Mesenchymal stem cell (in vitro differentiated cells and primary cell): Measurements from ENCODE around the gene UBE2E2.

Experiments used
- DNase-seq: peaks from one replicate; pipeline ENCODE4 v3.0.0-alpha.2; 2013
- H2AFZ ChIP-seq: one replicate; pipeline ENCODE4 v1.6.1; 2013; ENCODE audit warnings: low read depth, mild to moderate bottlenecking, control low read depth, inconsistent platforms, low read length, moderate library complexity
- H2AK5ac ChIP-seq: 2 replicates; pipeline ENCODE4 v1.6.1; 2013; ENCODE audit warnings: low read length, moderate library complexity, mild to moderate bottlenecking, inconsistent platforms; ENCODE audit not compliant: severe bottlenecking
- H2BK120ac ChIP-seq: one replicate; pipeline ENCODE4 v1.6.1; 2013; ENCODE audit warnings: low read depth, mild to moderate bottlenecking, inconsistent platforms, low read length, moderate library complexity
- H2BK12ac ChIP-seq, 2 experiments: one replicate each; pipeline ENCODE4 v1.6.1; 2013; ENCODE audit warnings: inconsistent platforms in 2 of 2, low read length in 2 of 2, mild to moderate bottlenecking in 2 of 2, moderate library complexity in 2 of 2, control low read depth in 1 of 2
- H2BK15ac ChIP-seq: one replicate; pipeline ENCODE4 v1.6.1; 2013; ENCODE audit warnings: mild to moderate bottlenecking, low read depth, inconsistent platforms; ENCODE audit not compliant: poor library complexity, severe bottlenecking
- H2BK5ac ChIP-seq: 2 replicates; pipeline ENCODE4 v1.6.1; 2013; ENCODE audit warnings: low read depth, mild to moderate bottlenecking, low read length, control low read depth, inconsistent platforms; ENCODE audit not compliant: poor library complexity, severe bottlenecking
- H3K14ac ChIP-seq, 2 experiments: one replicate each; pipeline ENCODE4 v1.6.1; 2013; ENCODE audit warnings: inconsistent platforms in 2 of 2, low read length in 2 of 2, control low read depth in 1 of 2, mild to moderate bottlenecking in 1 of 2, moderate library complexity in 1 of 2
- H3K18ac ChIP-seq, 2 experiments: one replicate each; pipeline ENCODE4 v1.6.1; 2013; ENCODE audit warnings: inconsistent platforms in 2 of 2, low read length in 2 of 2, control low read depth in 1 of 2, low read depth in 1 of 2, mild to moderate bottlenecking in 1 of 2
- H3K23ac ChIP-seq, 2 experiments: one replicate each; pipeline ENCODE4 v1.6.1; 2013; ENCODE audit warnings: inconsistent platforms in 2 of 2, low read length in 2 of 2, mild to moderate bottlenecking in 2 of 2, moderate library complexity in 2 of 2, control low read depth in 1 of 2
- H3K27ac ChIP-seq: 2 replicates; pipeline ENCODE4 v1.5.1; 2013; ENCODE audit warnings: mild to moderate bottlenecking, moderate library complexity, low read length, control low read depth, inconsistent platforms; ENCODE audit not compliant: poor library complexity, severe bottlenecking
- H3K27me3 ChIP-seq, 2 experiments: 2 replicates each; pipeline versions ENCODE4 v1.6.1 to v1.7.0; 2013; ENCODE audit warnings: low read length in 2 of 2, mild to moderate bottlenecking in 2 of 2, moderate library complexity in 2 of 2, control low read depth in 1 of 2, inconsistent platforms in 1 of 2; ENCODE audit not compliant: control insufficient read depth in 1 of 2, insufficient read depth in 1 of 2
- H3K36me3 ChIP-seq, 2 experiments: 2 replicates each; pipeline versions ENCODE4 v1.6.1 to v1.7.0; 2013; ENCODE audit warnings: low read length in 2 of 2, control low read depth in 1 of 2, inconsistent platforms in 1 of 2, low read depth in 1 of 2, mild to moderate bottlenecking in 1 of 2; ENCODE audit not compliant: insufficient read depth in 2 of 2, control insufficient read depth in 1 of 2
- H3K4ac ChIP-seq, 2 experiments: one replicate each; pipeline ENCODE4 v1.6.1; 2013; ENCODE audit warnings: inconsistent platforms in 2 of 2, low read length in 2 of 2, mild to moderate bottlenecking in 2 of 2, moderate library complexity in 2 of 2, control low read depth in 1 of 2, low read depth in 1 of 2
- H3K4me1 ChIP-seq: 2 replicates; pipeline ENCODE4 v1.6.1; 2013; ENCODE audit warnings: low read depth, low read length, control low read depth; ENCODE audit not compliant: control insufficient read depth, insufficient read depth
- H3K4me2 ChIP-seq: 2 replicates; pipeline ENCODE4 v1.6.1; 2013; ENCODE audit warnings: low read length, mild to moderate bottlenecking, inconsistent platforms; ENCODE audit not compliant: poor library complexity, severe bottlenecking
- H3K4me3 ChIP-seq, 2 experiments: 2 replicates each; pipeline versions ENCODE4 v1.5.1 to v1.7.0; 2013; ENCODE audit warnings: low read length in 2 of 2, mild to moderate bottlenecking in 2 of 2, control low read depth in 1 of 2, low read depth in 1 of 2; ENCODE audit not compliant: insufficient read depth in 1 of 2
- H3K79me1 ChIP-seq: replicated peaks from 2 replicates; pipeline ENCODE4 v1.6.1; 2013; ENCODE audit warnings: mild to moderate bottlenecking, control low read depth, low read length, inconsistent platforms; ENCODE audit not compliant: poor library complexity, severe bottlenecking
- H3K9ac ChIP-seq: 2 replicates; pipeline ENCODE4 v1.7.0; 2013; ENCODE audit warnings: mild to moderate bottlenecking, low read length, moderate library complexity
- H3K9me3 ChIP-seq: 2 replicates; pipeline ENCODE4 v1.7.0; 2013; ENCODE audit warnings: mild to moderate bottlenecking, low read length; ENCODE audit not compliant: control insufficient read depth
- H4K8ac ChIP-seq: one replicate; pipeline ENCODE4 v1.6.1; 2013; ENCODE audit warnings: inconsistent platforms, mild to moderate bottlenecking, low read length, moderate library complexity
- H4K91ac ChIP-seq: one replicate; pipeline ENCODE4 v1.6.1; 2013; ENCODE audit warnings: mild to moderate bottlenecking, low read length, inconsistent platforms
- WGBS: methylation state at CpG from one replicate; pipeline ENCODE4 v1.1.7; 2013; ENCODE audit warnings: mixed read lengths; 5-methylcytosine and 5-hydroxymethylcytosine counted together

The UBE2E2 gene

GRCh38 chr3:23199649-23200048 is 3.5 kb upstream of the UBE2E2 start:
- H3K23ac ChIP-seq: no peak overlapping the region
- no peak overlapping the region for H2BK120ac ChIP-seq
- H4K91ac ChIP-seq: no peak overlapping the region
- 60% methylated on average over 3 of the region's 5 CpGs for WGBS
- no peak overlapping the region for H3K4ac ChIP-seq
- H3K27ac ChIP-seq: no peak overlapping the region
- no peak for DNase-seq
- H2BK5ac ChIP-seq: no peak overlapping the region
- no peak overlapping the region for H2AFZ ChIP-seq
- no peaks in the 10 kb centered on the region for H3K9me3 ChIP-seq
- H3K4me1 ChIP-seq: peaks cover 4% of the 10 kb centered on the region
- H3K9ac ChIP-seq: no peak overlapping the region
- H2BK12ac ChIP-seq: no peak overlapping the region
- H2AK5ac ChIP-seq: no peak overlapping the region
- peaks cover 2% of the 10 kb centered on the region for H3K79me1 ChIP-seq
- H3K4me2 ChIP-seq: no peak overlapping the region
- H3K27me3 ChIP-seq: peaks cover 0 to 6% of the 10 kb centered on the region in 2 experiments
- H3K36me3 ChIP-seq: no peaks in the 10 kb centered on the region
- H3K4me3 ChIP-seq: no peak overlapping the region
- H3K18ac ChIP-seq: no peak overlapping the region
- no peak overlapping the region for H4K8ac ChIP-seq
- H3K14ac ChIP-seq: no peak overlapping the region
- H2BK15ac ChIP-seq: no peak overlapping the region

GRCh38 chr3:23201154-23201838 is 1.8 kb upstream of the UBE2E2 start:
- WGBS: 88% methylated on average over 9 of the region's 10 CpGs
- H3K18ac ChIP-seq: no peak overlapping the region

GRCh38 chr3:23202203-23202920 is 765 bp upstream of the UBE2E2 start:
- Histone ChIP-seq H4K8ac (peak overlapping the region; percentile 99), H3K4me3 (peak overlapping the region; percentile 88 to 99), H3K4me2 (peak overlapping the region; percentile 19), H2BK12ac (peak overlapping the region; percentile 54 to 77), H3K4me1 (peaks cover 4% of the 10 kb centered on the region), H4K91ac (peak overlapping the region; percentile 92), H3K18ac (peak overlapping the region; percentile 89 to 92), H3K23ac (no peak overlapping the region), H3K79me1 (peaks cover 4% of the 10 kb centered on the region), H3K27ac (no peak overlapping the region), H3K4ac (peak overlapping the region in 1 of 2 experiments; percentile 64), H3K36me3 (no peaks in the 10 kb centered on the region), H3K27me3 (peaks cover 0 to 6% of the 10 kb centered on the region in 2 experiments), H2BK5ac (no peak overlapping the region), H2AFZ (peak overlapping the region; percentile 76), H2BK120ac (peak overlapping the region; percentile 85), H3K9ac (peak overlapping the region; percentile 91), H2AK5ac (no peak overlapping the region), H3K9me3 (no peaks in the 10 kb centered on the region), H2BK15ac (peak overlapping the region; percentile 100), H3K14ac (no peak overlapping the region)
- 14% methylated on average over 21 of the region's 41 CpGs for WGBS
- peak; percentile 42 for DNase-seq

More at GRCh38 chr3:23201154-23201838, 1.8 kb upstream of the UBE2E2 start:
- Histone ChIP-seq H3K27me3 (peaks cover 0 to 6% of the 10 kb centered on the region in 2 experiments), H3K4me3 (no peak overlapping the region), H3K4ac (no peak overlapping the region), H2BK15ac (no peak overlapping the region), H4K91ac (no peak overlapping the region), H3K4me2 (no peak overlapping the region), H2AK5ac (no peak overlapping the region), H2AFZ (no peak overlapping the region), H3K4me1 (peaks cover 4% of the 10 kb centered on the region), H2BK12ac (no peak overlapping the region), H3K9me3 (no peaks in the 10 kb centered on the region), H3K23ac (no peak overlapping the region), H3K14ac (no peak overlapping the region), H2BK120ac (no peak overlapping the region), H3K36me3 (no peaks in the 10 kb centered on the region), H3K9ac (no peak overlapping the region), H4K8ac (no peak overlapping the region), H3K27ac (no peak overlapping the region), H2BK5ac (no peak overlapping the region), H3K79me1 (peaks cover 2% of the 10 kb centered on the region)
- no peak for DNase-seq

- under 1% methylated on average over 19 of the region's 19 CpGs for WGBS
- peak overlapping the region; percentile 49 for H2BK15ac ChIP-seq
Measured at GRCh38 chr3:23203708-23204330, 692 bp downstream of the UBE2E2 start.

More at GRCh38 chr3:23203708-23204330, 692 bp downstream of the UBE2E2 start:
- H3K27me3 ChIP-seq: peaks cover 0 to 6% of the 10 kb centered on the region in 2 experiments
- peak overlapping the region; percentile 77 for H3K4me2 ChIP-seq
- peaks cover 0 to 3% of the 10 kb centered on the region in 2 experiments for H3K36me3 ChIP-seq
- H3K79me1 ChIP-seq: peaks cover 6% of the 10 kb centered on the region
- H3K4ac ChIP-seq: no peak overlapping the region
- H3K18ac ChIP-seq: peak overlapping the region in 1 of 2 experiments; percentile 27
- H3K9ac ChIP-seq: peak overlapping the region; percentile 91
- no peaks in the 10 kb centered on the region for H3K9me3 ChIP-seq
- H3K4me3 ChIP-seq: peak overlapping the region; percentile 88 to 99
- H4K8ac ChIP-seq: no peak overlapping the region
- H2AFZ ChIP-seq: peak overlapping the region; percentile 16
- H3K23ac ChIP-seq: no peak overlapping the region
- no peak overlapping the region for H2BK5ac ChIP-seq
- H3K27ac ChIP-seq: no peak overlapping the region
- H3K14ac ChIP-seq: peak overlapping the region in 1 of 2 experiments; percentile 84
- H2BK12ac ChIP-seq: no peak overlapping the region
- H2BK120ac ChIP-seq: no peak overlapping the region
- H3K4me1 ChIP-seq: peaks cover 4% of the 10 kb centered on the region
- peak; percentile 46 for DNase-seq
- no peak overlapping the region for H4K91ac ChIP-seq
- H2AK5ac ChIP-seq: no peak overlapping the region
